HG03521 (cell line): ENCODE data around the gene JARID2.
"Not testable (repeated sequence)": the region's sequence is repeated elsewhere in the genome, so short reads cannot be mapped to it uniquely, and the experiment has no call there.

ENCODE experiments used
- ATAC-seq: cut with Tn5 transposase; IDR thresholded peaks from one replicate; pipeline ENCODE4 v1.9.1; 2021; ENCODE audit warnings: mild to moderate bottlenecking, moderate library complexity; ENCODE audit not compliant: unreplicated experiment

Gene JARID2

DNA sequence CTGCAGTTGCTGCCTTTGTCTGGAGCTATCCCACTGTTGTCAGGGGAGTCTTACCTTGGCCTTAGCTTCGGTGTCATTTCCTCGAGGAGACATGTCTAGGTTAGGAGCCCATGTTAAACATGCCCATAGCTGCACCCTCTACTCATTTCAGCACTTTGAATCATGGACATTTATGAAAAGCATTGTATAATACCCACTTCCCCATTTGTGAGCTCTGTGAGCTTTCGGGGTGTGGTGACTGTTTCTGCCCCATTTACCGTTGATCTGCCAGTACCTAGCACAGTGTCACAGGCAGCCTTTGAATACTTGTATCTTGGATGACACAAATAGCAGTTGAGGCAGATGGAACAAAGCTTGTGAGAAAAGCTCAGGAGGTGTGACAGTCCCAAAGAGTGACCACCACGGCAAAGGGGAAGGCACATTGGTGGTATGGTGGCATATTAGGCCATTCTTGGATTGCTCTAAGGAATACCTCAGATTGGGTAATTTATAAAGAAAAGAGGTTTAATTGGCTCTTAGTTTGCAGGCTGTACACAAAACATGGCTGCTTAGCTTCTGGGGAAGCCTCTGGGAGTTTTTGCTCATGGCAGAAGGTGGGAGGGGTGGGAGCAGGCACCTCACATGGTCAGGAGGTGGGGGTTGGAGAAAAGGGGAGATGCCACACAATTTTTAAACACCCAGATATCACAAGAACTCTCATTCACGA, 42.0 kb downstream of the JARID2 start:
- ATAC-seq: peak; percentile 94

GRCh38 chr6:15288856-15289255, 43.0 kb downstream of the JARID2 start:
- no peak for ATAC-seq

DNA sequence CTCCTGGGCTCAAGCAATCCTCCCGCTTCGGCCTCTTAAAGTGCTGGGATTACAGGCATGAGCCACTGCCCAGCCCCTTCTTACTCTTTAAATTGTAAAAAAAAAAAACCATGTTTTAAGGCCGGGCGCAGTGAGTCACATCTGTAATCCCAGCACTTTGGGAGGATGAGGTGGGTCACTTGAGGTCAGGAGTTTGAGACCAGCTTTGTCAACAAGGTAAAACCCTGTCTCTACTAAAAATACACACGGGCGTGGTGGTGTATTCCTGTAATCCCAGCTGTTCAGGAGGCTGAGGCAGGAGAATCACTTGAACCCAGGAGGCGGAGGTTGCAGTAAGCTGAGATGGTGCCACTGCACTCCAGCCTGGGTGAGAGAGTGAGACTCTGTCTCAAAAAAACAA, 43.6 kb downstream of the JARID2 start:
- ATAC-seq: not testable (repeated sequence)

DNA sequence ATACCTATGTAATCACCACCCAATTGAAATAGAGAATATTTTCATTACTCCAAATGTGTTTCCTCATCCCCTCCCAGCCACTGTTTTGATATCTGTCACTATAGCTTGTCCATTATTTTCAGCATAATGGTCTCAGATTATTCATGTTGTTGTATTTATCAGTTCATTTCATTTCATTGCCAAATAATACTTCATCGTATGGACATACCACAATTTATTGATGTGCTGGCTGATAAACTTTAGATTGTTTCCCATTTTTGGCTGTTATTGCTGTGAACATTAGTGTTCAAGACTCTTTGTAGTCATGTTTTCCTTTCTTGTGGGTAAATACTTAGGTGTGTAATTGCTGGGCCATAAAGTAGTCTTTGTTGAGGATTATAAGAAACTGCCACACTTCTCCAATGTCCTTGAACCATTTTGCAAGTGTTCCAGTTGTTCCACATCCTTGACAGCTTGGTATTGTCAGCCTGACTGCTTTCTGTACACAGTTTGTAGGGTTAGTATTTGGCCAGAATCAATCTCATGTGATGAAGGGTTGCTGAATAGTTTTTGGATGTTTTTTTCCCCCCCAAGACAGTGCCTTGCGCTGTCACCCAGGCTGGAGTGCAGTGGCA, 44.3 kb downstream of the JARID2 start:
- ATAC-seq: no peak

- ATAC-seq: no peak
Measured at GRCh38 chr6:15290962-15291704, 45.3 kb downstream of the JARID2 start.

GRCh38 chr6:15292721-15293302, 46.9 kb downstream of the JARID2 start:
- ATAC-seq: no peak

DNA sequence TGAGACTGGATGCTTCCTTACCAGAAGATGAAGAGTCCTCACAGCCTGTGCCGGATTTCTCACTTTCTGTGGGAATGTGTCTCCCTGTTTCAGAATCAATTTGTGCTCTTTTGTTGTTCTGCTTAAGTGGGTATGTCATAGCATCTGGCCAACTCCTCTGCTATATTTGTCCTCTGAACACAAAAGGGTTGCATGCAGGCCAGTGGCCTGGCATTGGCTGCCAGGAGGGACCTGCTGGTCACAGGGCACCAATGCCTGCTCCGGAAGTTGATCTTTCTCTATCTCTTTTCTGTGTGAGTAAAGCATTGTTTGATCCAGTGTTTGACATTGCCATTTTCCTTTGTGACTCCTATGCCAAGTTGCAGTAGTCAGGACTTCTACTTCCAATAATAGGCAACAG, 47.8 kb downstream of the JARID2 start:
- no peak for ATAC-seq

GRCh38 chr6:15294504-15294903, 48.6 kb downstream of the JARID2 start:
- ATAC-seq: no peak

DNA sequence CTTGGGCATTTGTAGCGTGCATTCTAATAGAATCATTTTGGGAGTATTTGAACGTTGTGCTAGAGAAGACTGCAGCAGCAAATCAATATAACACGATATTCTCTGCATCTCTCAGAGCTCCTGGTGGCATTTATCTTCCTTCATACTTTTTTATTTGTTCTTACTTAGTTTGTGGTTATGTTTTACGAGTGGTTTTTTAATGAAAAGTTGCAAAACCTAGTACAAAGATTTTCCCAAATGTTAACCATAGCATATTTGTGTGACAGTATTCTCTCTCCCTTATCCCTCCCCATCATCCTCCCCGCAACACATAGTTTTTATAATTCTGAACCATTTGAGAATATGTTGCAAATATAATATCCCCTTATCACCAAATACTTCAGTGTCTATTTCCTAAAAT, 50.4 kb downstream of the JARID2 start:
- no peak for ATAC-seq

- ATAC-seq: no peak
Measured at GRCh38 chr6:15296735-15297134, 50.9 kb downstream of the JARID2 start.

GRCh38 chr6:15297167-15297566, 51.3 kb downstream of the JARID2 start:
- ATAC-seq: not testable (repeated sequence)

DNA sequence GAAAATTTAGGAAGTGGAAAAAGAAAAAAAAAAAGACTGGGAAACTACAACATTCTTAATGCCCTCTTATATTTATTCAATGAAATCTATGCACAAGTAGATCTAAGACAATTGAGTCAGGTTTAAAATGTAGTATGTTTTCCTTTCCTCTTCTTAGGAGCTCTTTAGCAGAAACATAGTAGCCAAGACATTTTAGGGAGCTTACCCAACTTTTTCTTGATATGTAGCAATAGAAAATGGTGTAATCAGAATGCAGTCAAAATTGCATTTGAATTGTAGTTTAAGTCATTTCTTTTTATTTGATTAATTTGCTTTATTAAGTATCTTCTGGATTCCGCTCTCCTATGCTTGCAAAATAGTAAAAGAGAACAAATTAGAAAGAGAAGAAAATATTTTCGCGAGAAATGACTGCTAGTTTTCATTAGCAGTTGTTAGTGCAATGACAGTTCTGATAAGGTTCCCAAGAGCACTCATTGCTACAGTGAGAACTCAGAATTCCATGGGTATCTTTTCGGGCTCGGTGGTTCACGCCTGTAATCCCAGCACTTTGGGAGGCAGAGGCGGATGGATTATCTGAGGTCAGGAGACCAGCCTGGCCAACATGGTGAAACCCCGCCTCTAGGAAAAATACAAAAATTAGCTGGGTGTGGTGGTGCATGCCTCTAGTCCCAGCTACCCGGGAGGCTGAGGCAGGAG, 52.2 kb downstream of the JARID2 start:
- no peak for ATAC-seq

GRCh38 chr6:15299430-15300131, 53.7 kb downstream of the JARID2 start:
- ATAC-seq: peak; percentile 81

GRCh38 chr6:15301179-15302006, 55.5 kb downstream of the JARID2 start:
- no peak for ATAC-seq

DNA sequence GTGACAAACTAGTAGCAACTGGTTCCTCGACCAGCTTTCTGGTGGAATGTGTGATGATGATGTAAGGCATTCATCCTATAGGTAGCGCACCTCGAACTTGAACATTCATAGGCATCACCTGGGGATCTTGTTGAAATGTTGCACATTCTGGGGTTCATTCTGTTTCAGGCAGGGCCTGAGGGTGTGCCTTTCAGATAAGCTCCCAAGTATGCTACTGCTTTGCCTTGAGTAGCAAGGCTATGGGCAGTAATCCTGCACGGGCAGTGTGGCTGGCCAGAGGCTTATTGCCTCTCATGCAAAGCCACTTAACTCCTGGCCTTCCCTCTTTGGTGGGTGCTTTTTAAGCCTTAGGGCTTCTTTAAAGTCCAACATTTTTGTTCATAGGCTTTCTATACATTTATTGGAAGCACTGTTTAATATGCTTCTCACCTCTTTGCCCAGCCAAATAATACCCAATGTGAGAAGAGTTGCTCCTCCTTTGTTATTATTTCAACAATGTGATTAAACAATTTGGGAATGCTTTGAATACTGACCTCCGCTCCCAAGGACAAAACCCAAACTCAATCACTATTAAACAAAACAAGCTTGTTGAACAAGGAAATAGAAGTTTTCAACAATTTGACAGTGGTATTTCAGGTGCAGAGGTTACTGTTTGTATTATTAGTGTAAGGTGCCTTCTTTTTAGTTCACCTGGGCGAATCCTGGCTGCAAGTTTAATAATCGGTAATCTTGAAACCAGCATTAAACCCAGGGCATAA, 57.5 kb downstream of the JARID2 start:
- ATAC-seq: no peak

DNA sequence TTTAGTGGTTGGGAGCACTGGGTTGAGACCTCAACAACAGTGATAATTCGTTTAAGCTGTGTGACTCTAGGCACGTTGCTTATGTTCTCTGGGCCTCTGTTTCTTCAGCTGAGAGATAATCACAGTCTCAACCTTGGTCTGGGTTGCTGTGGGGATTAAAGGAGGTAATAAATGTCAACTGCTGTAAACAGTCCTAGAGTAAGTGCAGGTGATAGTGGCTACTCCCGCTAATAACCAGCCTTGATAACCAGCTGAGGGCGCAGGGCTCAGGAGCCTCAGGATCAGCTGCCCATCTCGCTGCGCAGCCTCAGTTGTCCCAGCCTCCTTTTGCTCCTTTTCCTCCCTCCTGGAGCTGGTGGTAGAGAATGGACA, 58.0 kb downstream of the JARID2 start:
- ATAC-seq: no peak

GRCh38 chr6:15304337-15305042, 58.6 kb downstream of the JARID2 start:
- no peak for ATAC-seq

GRCh38 chr6:15305496-15305895, 59.6 kb downstream of the JARID2 start:
- ATAC-seq: peak; percentile 38
